Putamen (tissue), 1 donor: ENCODE results near the gene PRR16.

Experiments
- DNase-seq: peaks from one replicate; pipeline ENCODE4 v3.0.0-alpha.2; 2016; ENCODE audit warnings: low spot score

Gene PRR16

GRCh38 chr5:120463006-120463680 is 957 bp upstream of the PRR16 start:
- no peak for DNase-seq

- DNase-seq: peak; percentile 21
Observed at GRCh38 chr5:120464627-120465435, 731 bp downstream of the PRR16 start.

- DNase-seq: no peak
Observed at GRCh38 chr5:120465436-120465961, 1.4 kb downstream of the PRR16 start.

- DNase-seq: no peak
Observed at GRCh38 chr5:120466341-120467006, 2.4 kb downstream of the PRR16 start.

GRCh38 chr5:120471971-120472370 is 7.9 kb downstream of the PRR16 start:
- no peak for DNase-seq

- no peak for DNase-seq
Observed at GRCh38 chr5:120472911-120473310, 8.8 kb downstream of the PRR16 start.

GRCh38 chr5:120473332-120473731 is 9.2 kb downstream of the PRR16 start:
- no peak for DNase-seq

- no peak for DNase-seq
Observed at GRCh38 chr5:120476063-120476462, 12.0 kb downstream of the PRR16 start.

- DNase-seq: no peak
Observed at GRCh38 chr5:120479066-120479465, 15.0 kb downstream of the PRR16 start.

- no peak for DNase-seq
Observed at GRCh38 chr5:120499876-120500563, 35.9 kb downstream of the PRR16 start.

GRCh38 chr5:120502531-120502930 is 38.4 kb downstream of the PRR16 start:
- DNase-seq: no peak

- DNase-seq: no peak
Observed at GRCh38 chr5:120503341-120503740, 39.2 kb downstream of the PRR16 start.

GRCh38 chr5:120504057-120504456 is 40.0 kb downstream of the PRR16 start:
- no peak for DNase-seq

- DNase-seq: no peak
Observed at GRCh38 chr5:120507197-120507596, 43.1 kb downstream of the PRR16 start.

- DNase-seq: no peak
Observed at GRCh38 chr5:120507800-120508463, 43.8 kb downstream of the PRR16 start.

GRCh38 chr5:120509053-120509452 is 45.0 kb downstream of the PRR16 start:
- DNase-seq: no peak

GRCh38 chr5:120510098-120510637 is 46.1 kb downstream of the PRR16 start:
- DNase-seq: no peak

- DNase-seq: no peak
Observed at GRCh38 chr5:120510994-120511686, 47.0 kb downstream of the PRR16 start.

- DNase-seq: peak; percentile 1
Observed at GRCh38 chr5:120512068-120512467, 48.0 kb downstream of the PRR16 start.

- DNase-seq: no peak
Observed at GRCh38 chr5:120512791-120513650, 48.9 kb downstream of the PRR16 start.
